ENCODE data around the gene UNC13C. TPM values are rescaled to one million over a fixed set of nuclear protein-coding genes. Genes with fewer than 3 reads are reported as not detected.

Gene UNC13C
- total RNA-seq, 2 experiments from 2014 or later, result not detected

GRCh38 chr15:54347082-54347827, 369.0 kb downstream of the UNC13C start:
- H4K20me1 ChIP-seq (ENCODE audit: insufficient read depth, low read length), result no peaks in the 10 kb centered on the region
- BruUV-seq (replicated peaks), result no TSS peak
- H3K9me2 ChIP-seq (ENCODE audit: insufficient read depth, low read length), result no peaks in the 10 kb centered on the region
- no peaks in the 10 kb centered on the region for H3K36me3 ChIP-seq (ENCODE audit: insufficient read depth, low read length)
- no peak for DNase-seq (ENCODE audit: low spot score)
- H2AFZ ChIP-seq (ENCODE audit: low read length), result no peak overlapping the region
- H3K4me1 ChIP-seq (ENCODE audit: insufficient read depth, low read length, poor library complexity, severe bottlenecking), result no peaks in the 10 kb centered on the region
- no peak overlapping the region for H3K27ac ChIP-seq (ENCODE audit: low read depth, low read length, poor library complexity, severe bottlenecking)
- TF ChIP-seq EZH2phosphoT487 (IDR thresholded peaks at IDR 0.05; ENCODE audit: borderline replicate concordance, low read depth, low read length), result no peak
- TF ChIP-seq CTCF (conservative IDR thresholded peaks at IDR 0.05; ENCODE audit: low read length), result no peak
- no peaks in the 10 kb centered on the region for H3K79me2 ChIP-seq (ENCODE audit: insufficient read depth, low read depth, low read length)
- H3K9me3 ChIP-seq (ENCODE audit: low read length), result no peaks in the 10 kb centered on the region
- POLR2A ChIA-PET, result interaction anchor here (0.6 kb wide), 1 partner anchor 366 kb away, joined by 3 read pairs; no protein-coding TSS in a partner anchor
- intact Hi-C loops (cut with micrococcal nuclease; ENCODE audit: unreplicated experiment), result no loop called here
- CTCF ChIA-PET (ENCODE audit: unreplicated experiment), result no interaction called here
- H3K4me3 ChIP-seq (ENCODE audit: low read depth, low read length, poor library complexity, severe bottlenecking), result no peak overlapping the region
- H3K4me2 ChIP-seq (ENCODE audit: low read length), result no peak overlapping the region

GRCh38 chr15:54353726-54354125, 375.5 kb downstream of the UNC13C start:
- ChIA-PET POLR2A (interaction anchor here (0.7 kb wide), 1 partner anchor 40 kb away, joined by 3 read pairs; no protein-coding TSS in a partner anchor), CTCF (ENCODE audit: unreplicated experiment) (no interaction called here)
- Histone ChIP-seq H3K4me3 (ENCODE audit: low read depth, low read length, poor library complexity, severe bottlenecking) (no peak overlapping the region), H3K9me3 (ENCODE audit: low read length) (no peaks in the 10 kb centered on the region), H3K79me2 (ENCODE audit: insufficient read depth, low read depth, low read length) (no peaks in the 10 kb centered on the region), H3K9me2 (ENCODE audit: insufficient read depth, low read length) (no peaks in the 10 kb centered on the region), H3K36me3 (ENCODE audit: insufficient read depth, low read length) (no peaks in the 10 kb centered on the region), H2AFZ (ENCODE audit: low read length) (no peak overlapping the region), H3K4me1 (ENCODE audit: insufficient read depth, low read length, poor library complexity, severe bottlenecking) (no peaks in the 10 kb centered on the region), H3K27ac (ENCODE audit: low read depth, low read length, poor library complexity, severe bottlenecking) (no peak overlapping the region), H3K4me2 (ENCODE audit: low read length) (no peak overlapping the region), H4K20me1 (ENCODE audit: insufficient read depth, low read length) (no peaks in the 10 kb centered on the region)
- BruUV-seq (replicated peaks), result no TSS peak
- intact Hi-C loops (cut with micrococcal nuclease; ENCODE audit: unreplicated experiment), result no loop called here
- TF ChIP-seq EZH2phosphoT487 (IDR thresholded peaks at IDR 0.05; ENCODE audit: borderline replicate concordance, low read depth, low read length) (no peak), CTCF (conservative IDR thresholded peaks at IDR 0.05; ENCODE audit: low read length) (no peak)
- no peak for DNase-seq (ENCODE audit: low spot score)

- DNase-seq (ENCODE audit: low spot score), result no peak
- H3K79me2 ChIP-seq (ENCODE audit: insufficient read depth, low read depth, low read length), result no peaks in the 10 kb centered on the region
- no peak for TF ChIP-seq EZH2phosphoT487 (IDR thresholded peaks at IDR 0.05; ENCODE audit: borderline replicate concordance, low read depth, low read length)
- TF ChIP-seq CTCF (conservative IDR thresholded peaks at IDR 0.05; ENCODE audit: low read length), result no peak
- BruUV-seq (replicated peaks), result no TSS peak
- no peaks in the 10 kb centered on the region for H4K20me1 ChIP-seq (ENCODE audit: insufficient read depth, low read length)
- POLR2A ChIA-PET, result no interaction called here
- H3K4me3 ChIP-seq (ENCODE audit: low read depth, low read length, poor library complexity, severe bottlenecking), result no peak overlapping the region
- intact Hi-C loops (cut with micrococcal nuclease; ENCODE audit: unreplicated experiment), result no loop called here
- H3K4me1 ChIP-seq (ENCODE audit: insufficient read depth, low read length, poor library complexity, severe bottlenecking), result no peaks in the 10 kb centered on the region
- no peak overlapping the region for H3K4me2 ChIP-seq (ENCODE audit: low read length)
- H2AFZ ChIP-seq (ENCODE audit: low read length), result no peak overlapping the region
- H3K9me2 ChIP-seq (ENCODE audit: insufficient read depth, low read length), result no peaks in the 10 kb centered on the region
- no peak overlapping the region for H3K27ac ChIP-seq (ENCODE audit: low read depth, low read length, poor library complexity, severe bottlenecking)
- CTCF ChIA-PET (ENCODE audit: unreplicated experiment), result no interaction called here
- H3K9me3 ChIP-seq (ENCODE audit: low read length), result no peaks in the 10 kb centered on the region
- no peaks in the 10 kb centered on the region for H3K36me3 ChIP-seq (ENCODE audit: insufficient read depth, low read length)
Observed at GRCh38 chr15:54354341-54354740, 376.1 kb downstream of the UNC13C start.

All from OCI-LY7 (cell line).